ENCODE measurements around the gene KCNV2. TPM values are rescaled to one million over a fixed set of nuclear protein-coding genes. Genes with fewer than 3 reads are reported as not detected.

KCNV2 gene
- total RNA-seq, 1 donor from 2014 or later, result not detected

DNA sequence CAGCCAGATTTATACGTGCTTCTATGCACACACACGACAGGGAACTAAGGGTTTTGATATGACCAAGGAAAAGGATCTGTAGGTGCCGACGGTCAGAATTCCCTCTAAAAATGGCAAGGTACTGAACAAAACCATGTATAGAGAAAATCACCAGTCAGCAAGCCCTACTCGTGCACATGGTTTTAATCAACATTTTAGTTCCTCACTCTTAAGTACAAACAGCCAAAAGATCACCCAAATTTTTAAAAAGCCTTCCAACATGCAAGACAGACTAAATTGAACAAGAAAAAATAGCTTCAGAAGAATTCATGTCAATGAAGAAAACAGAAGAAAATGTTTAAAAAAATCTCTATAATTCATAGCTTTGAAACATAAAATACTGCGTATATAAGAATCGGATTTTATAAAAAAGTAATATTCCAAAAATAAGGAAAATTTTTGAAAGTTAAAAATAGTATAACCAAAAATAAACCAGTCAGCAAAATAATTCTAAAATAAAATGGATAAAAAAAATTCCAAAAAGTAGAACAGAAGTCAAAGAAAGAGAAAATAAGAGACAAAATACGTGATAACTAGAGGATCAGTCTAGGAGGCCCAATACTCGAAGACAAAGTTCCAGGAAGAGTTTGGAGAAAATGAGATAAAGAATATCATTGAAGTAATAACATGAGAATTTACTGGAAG lies 43.0 kb upstream of the KCNV2 start:
- Histone ChIP-seq H3K79me2 (ENCODE audit: insufficient read depth, low read length) (no peaks in the 10 kb centered on the region), H4K20me1 (ENCODE audit: insufficient read depth, low read length) (no peaks in the 10 kb centered on the region), H3K27me3 (ENCODE audit: insufficient read depth, low read length) (no peaks in the 10 kb centered on the region), H3K9ac (ENCODE audit: low read length) (no peak overlapping the region), H2AFZ (ENCODE audit: low read depth, low read length) (no peak overlapping the region), H3K4me1 (ENCODE audit: insufficient read depth, low read length) (no peaks in the 10 kb centered on the region), H3K36me3 (ENCODE audit: insufficient read depth, low read length) (no peaks in the 10 kb centered on the region), H3K4me2 (ENCODE audit: low read length) (no peak overlapping the region), H3K27ac (ENCODE audit: low read depth, low read length) (no peak overlapping the region), H3K4me3 (ENCODE audit: insufficient read depth, low read depth, low read length) (no peak overlapping the region), H3K9me3 (ENCODE audit: insufficient read depth, low read depth, low read length) (no peaks in the 10 kb centered on the region)
- Mint-ChIP-seq H3K4me3 (ENCODE audit: unreplicated experiment) (no peak overlapping the region), H3K27ac (ENCODE audit: unreplicated experiment) (no peak overlapping the region), H3K36me3 (ENCODE audit: low read depth, unreplicated experiment) (no peaks in the 10 kb centered on the region), H3K9me3 (ENCODE audit: unreplicated experiment) (no peaks in the 10 kb centered on the region), H3K4me1 (ENCODE audit: low read depth, unreplicated experiment) (no peaks in the 10 kb centered on the region), H3K27me3 (ENCODE audit: low read depth, unreplicated experiment) (no peaks in the 10 kb centered on the region)
- FAIRE-seq (no peak), DNase-seq (ENCODE audit: low read depth) (no peak)
- TF ChIP-seq, protein P1, sequence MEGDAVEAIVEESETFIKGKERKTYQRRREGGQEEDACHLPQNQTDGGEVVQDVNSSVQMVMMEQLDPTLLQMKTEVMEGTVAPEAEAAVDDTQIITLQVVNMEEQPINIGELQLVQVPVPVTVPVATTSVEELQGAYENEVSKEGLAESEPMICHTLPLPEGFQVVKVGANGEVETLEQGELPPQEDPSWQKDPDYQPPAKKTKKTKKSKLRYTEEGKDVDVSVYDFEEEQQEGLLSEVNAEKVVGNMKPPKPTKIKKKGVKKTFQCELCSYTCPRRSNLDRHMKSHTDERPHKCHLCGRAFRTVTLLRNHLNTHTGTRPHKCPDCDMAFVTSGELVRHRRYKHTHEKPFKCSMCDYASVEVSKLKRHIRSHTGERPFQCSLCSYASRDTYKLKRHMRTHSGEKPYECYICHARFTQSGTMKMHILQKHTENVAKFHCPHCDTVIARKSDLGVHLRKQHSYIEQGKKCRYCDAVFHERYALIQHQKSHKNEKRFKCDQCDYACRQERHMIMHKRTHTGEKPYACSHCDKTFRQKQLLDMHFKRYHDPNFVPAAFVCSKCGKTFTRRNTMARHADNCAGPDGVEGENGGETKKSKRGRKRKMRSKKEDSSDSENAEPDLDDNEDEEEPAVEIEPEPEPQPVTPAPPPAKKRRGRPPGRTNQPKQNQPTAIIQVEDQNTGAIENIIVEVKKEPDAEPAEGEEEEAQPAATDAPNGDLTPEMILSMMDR (IDR thresholded peaks at IDR 0.05; ENCODE audit: insufficient read depth, low read depth, low read length), result no peak
- TF ChIP-seq EZH2 (IDR thresholded peaks at IDR 0.05; ENCODE audit: insufficient read depth, low read length), result no peak

DNA sequence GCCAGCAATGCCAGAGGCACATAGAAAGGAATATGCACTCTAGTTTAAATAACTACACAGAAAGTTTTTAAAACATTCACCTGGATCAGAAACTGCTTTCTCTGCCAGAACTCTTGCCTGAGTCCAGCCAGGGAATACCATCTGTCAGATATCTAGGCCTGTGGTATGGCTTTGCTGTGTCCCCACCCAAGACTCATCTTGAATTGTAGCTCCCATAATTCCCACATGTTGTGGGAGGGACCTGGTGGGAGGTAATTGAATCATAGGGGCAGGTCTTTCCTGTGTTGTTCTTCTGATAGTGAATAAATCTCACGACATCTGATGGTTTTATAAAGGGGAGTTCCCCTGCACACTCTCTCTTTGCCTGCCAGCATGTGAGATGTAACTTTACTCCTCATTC lies 41.5 kb upstream of the KCNV2 start:
- no peaks in the 10 kb centered on the region for H3K27me3 ChIP-seq (ENCODE audit: insufficient read depth, low read length)
- TF ChIP-seq, protein P1 (IDR thresholded peaks at IDR 0.05; ENCODE audit: insufficient read depth, low read depth, low read length), result no peak
- no peak for TF ChIP-seq EZH2 (IDR thresholded peaks at IDR 0.05; ENCODE audit: insufficient read depth, low read length)
- no peak overlapping the region for H3K9ac ChIP-seq (ENCODE audit: low read length)
- Mint-ChIP-seq H3K27ac (ENCODE audit: unreplicated experiment) (no peak overlapping the region), H3K27me3 (ENCODE audit: low read depth, unreplicated experiment) (no peaks in the 10 kb centered on the region), H3K9me3 (ENCODE audit: unreplicated experiment) (peaks cover 4% of the 10 kb centered on the region), H3K4me3 (ENCODE audit: unreplicated experiment) (no peak overlapping the region), H3K4me1 (ENCODE audit: low read depth, unreplicated experiment) (no peaks in the 10 kb centered on the region), H3K36me3 (ENCODE audit: low read depth, unreplicated experiment) (peaks cover 3% of the 10 kb centered on the region)
- H3K4me3 ChIP-seq (ENCODE audit: insufficient read depth, low read depth, low read length), result no peak overlapping the region
- H3K36me3 ChIP-seq (ENCODE audit: insufficient read depth, low read length), result no peaks in the 10 kb centered on the region
- H3K27ac ChIP-seq (ENCODE audit: low read depth, low read length), result no peak overlapping the region
- DNase-seq (ENCODE audit: low read depth), result no peak
- H3K79me2 ChIP-seq (ENCODE audit: insufficient read depth, low read length), result no peaks in the 10 kb centered on the region
- no peaks in the 10 kb centered on the region for H3K9me3 ChIP-seq (ENCODE audit: insufficient read depth, low read depth, low read length)
- H3K4me1 ChIP-seq (ENCODE audit: insufficient read depth, low read length), result no peaks in the 10 kb centered on the region
- no peak overlapping the region for H2AFZ ChIP-seq (ENCODE audit: low read depth, low read length)
- FAIRE-seq, result no peak
- H3K4me2 ChIP-seq (ENCODE audit: low read length), result no peak overlapping the region
- H4K20me1 ChIP-seq (ENCODE audit: insufficient read depth, low read length), result no peaks in the 10 kb centered on the region

DNA sequence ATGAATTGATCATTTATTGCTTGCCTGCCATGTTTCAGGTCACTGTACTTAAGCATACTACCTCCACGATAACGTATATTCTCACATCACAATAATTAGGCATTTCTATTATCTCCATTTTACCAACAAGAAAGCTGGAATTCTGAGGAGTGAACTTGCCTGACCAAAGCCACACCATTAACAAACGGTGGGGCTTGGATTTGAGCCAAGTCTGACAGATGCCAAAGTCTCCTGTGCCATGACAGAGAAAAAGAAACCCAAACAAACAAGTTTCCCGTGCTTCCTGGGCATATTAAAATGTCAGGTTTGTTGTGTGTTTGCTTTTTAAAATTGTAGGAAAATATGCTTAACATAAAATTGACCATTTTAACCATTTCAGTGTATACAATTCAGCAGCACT lies 40.8 kb upstream of the KCNV2 start:
- no peaks in the 10 kb centered on the region for H3K4me1 Mint-ChIP-seq (ENCODE audit: low read depth, unreplicated experiment)
- DNase-seq (ENCODE audit: low read depth) (no peak), FAIRE-seq (no peak)
- H3K36me3 Mint-ChIP-seq (ENCODE audit: low read depth, unreplicated experiment), result peaks cover 3% of the 10 kb centered on the region
- Histone ChIP-seq H3K36me3 (ENCODE audit: insufficient read depth, low read length) (no peaks in the 10 kb centered on the region), H3K4me3 (ENCODE audit: insufficient read depth, low read depth, low read length) (no peak overlapping the region), H3K79me2 (ENCODE audit: insufficient read depth, low read length) (no peaks in the 10 kb centered on the region), H4K20me1 (ENCODE audit: insufficient read depth, low read length) (no peaks in the 10 kb centered on the region), H3K27ac (ENCODE audit: low read depth, low read length) (no peak overlapping the region), H3K4me2 (ENCODE audit: low read length) (no peak overlapping the region), H3K27me3 (ENCODE audit: insufficient read depth, low read length) (no peaks in the 10 kb centered on the region), H3K4me1 (ENCODE audit: insufficient read depth, low read length) (no peaks in the 10 kb centered on the region), H3K9ac (ENCODE audit: low read length) (no peak overlapping the region), H2AFZ (ENCODE audit: low read depth, low read length) (no peak overlapping the region), H3K9me3 (ENCODE audit: insufficient read depth, low read depth, low read length) (no peaks in the 10 kb centered on the region)
- TF ChIP-seq, protein P1 (IDR thresholded peaks at IDR 0.05; ENCODE audit: insufficient read depth, low read depth, low read length), result no peak
- TF ChIP-seq EZH2 (IDR thresholded peaks at IDR 0.05; ENCODE audit: insufficient read depth, low read length), result no peak
- H3K27ac Mint-ChIP-seq (ENCODE audit: unreplicated experiment), result no peak overlapping the region
- H3K27me3 Mint-ChIP-seq (ENCODE audit: low read depth, unreplicated experiment), result no peaks in the 10 kb centered on the region
- H3K9me3 Mint-ChIP-seq (ENCODE audit: unreplicated experiment), result peaks cover 4% of the 10 kb centered on the region
- no peak overlapping the region for H3K4me3 Mint-ChIP-seq (ENCODE audit: unreplicated experiment)
